GM21360 (cell line): ENCODE measurements around the gene EPHB3.

Source experiments
- ATAC-seq: cut with Tn5 transposase; IDR thresholded peaks from one replicate; pipeline ENCODE4 v1.9.1; 2021; ENCODE audit warnings: mild to moderate bottlenecking, moderate library complexity; ENCODE audit not compliant: unreplicated experiment

Gene EPHB3

GRCh38 chr3:184543256-184543655, 18.3 kb upstream of the EPHB3 start:
- no peak for ATAC-seq

- ATAC-seq, result peak; percentile 60
These were observed 17.6 kb upstream of the EPHB3 start for GRCh38 chr3:184543843-184544512.

DNA sequence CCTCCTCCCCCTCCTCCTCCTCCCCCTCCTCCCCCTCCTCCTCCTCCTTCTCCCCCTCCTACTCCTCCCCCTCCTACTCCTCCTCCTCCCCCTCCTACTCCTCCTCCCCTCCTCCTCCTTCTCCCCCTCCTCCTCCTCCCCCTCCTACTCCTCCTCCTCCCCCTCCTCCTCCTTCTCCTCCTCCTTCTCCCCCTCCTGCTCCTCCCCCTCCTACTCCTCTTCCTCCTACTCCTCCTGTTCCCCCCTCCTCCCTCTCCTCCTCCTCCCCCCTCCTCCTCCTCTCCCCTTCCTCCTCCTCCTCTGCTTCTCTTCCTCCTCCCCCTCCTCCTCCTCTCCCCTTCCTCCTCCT, 17.1 kb upstream of the EPHB3 start:
- no peak for ATAC-seq

- ATAC-seq, result no peak
These were observed 15.8 kb upstream of the EPHB3 start for GRCh38 chr3:184545769-184546168.

- ATAC-seq, result no peak
These were observed 15.3 kb upstream of the EPHB3 start for GRCh38 chr3:184546252-184546651.

GRCh38 chr3:184549796-184550577, 11.6 kb upstream of the EPHB3 start:
- no peak for ATAC-seq

DNA sequence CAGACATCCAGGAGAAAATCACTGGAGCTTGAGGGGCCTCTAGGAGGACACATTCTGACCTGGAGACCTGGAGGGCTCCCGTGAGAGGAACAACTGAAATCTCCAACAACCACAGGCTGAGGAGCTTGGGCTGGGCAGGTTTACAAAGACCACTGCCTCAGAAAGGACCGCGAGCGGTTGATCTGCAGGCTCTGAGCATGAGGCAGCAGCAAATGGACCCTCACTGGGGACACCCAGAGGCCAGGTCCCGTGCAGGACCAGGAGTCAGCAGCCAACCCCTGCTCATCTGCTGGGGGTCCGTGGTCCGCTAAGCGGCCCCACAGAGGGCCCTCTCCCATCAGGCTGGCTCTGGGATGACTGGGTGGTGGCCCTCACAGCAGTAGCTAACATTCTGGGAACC, 10.5 kb upstream of the EPHB3 start:
- no peak for ATAC-seq

- no peak for ATAC-seq
These were observed 9.8 kb upstream of the EPHB3 start for GRCh38 chr3:184551614-184552256.

DNA sequence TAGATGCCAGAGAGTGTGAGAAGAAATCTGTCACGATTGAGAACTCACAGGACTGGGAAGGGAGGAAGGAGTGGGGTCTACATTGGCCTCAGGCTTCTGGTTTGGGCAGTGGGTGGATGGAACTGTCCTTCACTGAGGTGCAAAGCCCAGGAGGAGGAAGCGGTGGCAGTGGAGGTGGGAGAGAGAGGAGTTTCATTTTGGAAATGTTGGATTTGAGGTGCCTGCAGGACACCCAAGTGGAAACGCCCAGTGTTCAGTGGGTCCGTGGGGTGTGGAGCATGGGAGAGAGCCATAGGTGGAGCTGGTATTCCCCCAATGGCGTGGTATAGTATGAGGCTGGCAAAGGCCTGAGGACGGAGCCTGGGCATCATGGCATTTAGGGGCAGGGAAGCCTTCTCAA, 9.3 kb upstream of the EPHB3 start:
- ATAC-seq, result no peak

- ATAC-seq, result no peak
These were observed 8.7 kb upstream of the EPHB3 start for GRCh38 chr3:184552863-184553262.

DNA sequence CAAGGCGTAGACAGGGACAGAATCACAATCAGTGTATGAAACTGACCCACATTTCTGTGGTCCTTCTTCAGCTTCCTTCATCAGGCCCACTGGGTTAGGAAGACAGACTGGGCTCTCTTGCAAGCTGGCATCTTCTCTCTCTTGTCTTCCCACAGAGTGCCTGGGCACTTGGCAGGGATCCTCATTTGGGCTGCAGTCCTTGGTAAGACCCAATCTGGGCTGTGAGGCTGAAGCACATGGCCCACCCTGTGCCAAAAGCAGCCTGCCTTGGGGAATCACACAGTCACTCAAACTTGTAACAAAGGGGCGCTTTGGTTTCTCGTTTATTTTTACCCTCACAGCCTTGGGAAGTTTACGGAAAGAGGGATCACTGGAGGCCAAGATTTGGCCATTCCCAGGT, 8.2 kb upstream of the EPHB3 start:
- ATAC-seq, result no peak

DNA sequence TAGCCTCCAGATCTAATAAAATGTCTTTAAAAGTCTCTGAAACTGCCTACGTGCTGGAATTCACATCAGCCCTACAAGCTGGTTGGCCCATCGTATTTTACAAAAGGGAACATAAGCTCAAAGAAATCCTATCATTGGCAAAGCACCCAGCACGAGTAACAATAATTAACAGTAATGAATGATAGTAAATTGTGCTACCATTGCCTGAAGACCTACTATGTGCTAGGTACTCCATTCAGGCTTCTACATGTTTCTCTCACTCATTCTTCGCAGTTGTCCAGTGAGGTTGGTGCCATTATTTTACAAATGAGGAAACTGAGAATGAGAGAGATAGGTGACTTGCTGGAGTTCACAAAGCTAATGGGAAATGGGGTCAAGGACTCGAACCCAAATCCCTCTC, 7.1 kb upstream of the EPHB3 start:
- no peak for ATAC-seq

GRCh38 chr3:184556582-184557347, 4.8 kb upstream of the EPHB3 start:
- no peak for ATAC-seq

DNA sequence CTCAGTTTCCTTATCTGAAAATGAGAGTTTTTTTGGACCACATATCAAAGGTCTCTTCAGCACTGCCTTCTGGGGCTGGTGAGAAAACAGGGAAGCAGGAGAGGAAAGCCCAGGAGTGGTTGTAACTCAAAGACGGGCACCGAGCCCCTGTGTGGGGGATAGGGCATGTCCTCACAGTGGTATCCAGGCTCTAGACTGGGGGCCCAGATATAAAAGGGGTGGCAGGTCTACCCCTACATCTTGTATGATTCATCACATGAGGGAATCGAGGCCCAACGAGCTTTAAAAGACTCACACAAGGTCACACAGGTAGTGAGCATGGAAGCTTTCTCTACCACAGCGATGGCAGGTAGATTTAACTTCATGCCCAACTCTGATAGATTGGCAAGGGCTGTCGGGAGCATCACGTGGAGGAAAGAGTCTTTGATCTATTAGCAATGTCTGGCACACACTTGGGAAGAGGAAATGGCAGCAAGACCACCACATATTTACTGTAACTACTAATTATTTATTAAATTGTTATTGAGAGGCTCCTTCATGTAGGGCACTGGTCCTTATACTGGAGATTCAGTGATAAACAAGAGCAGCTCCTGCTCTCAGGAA, 4.1 kb upstream of the EPHB3 start:
- no peak for ATAC-seq

DNA sequence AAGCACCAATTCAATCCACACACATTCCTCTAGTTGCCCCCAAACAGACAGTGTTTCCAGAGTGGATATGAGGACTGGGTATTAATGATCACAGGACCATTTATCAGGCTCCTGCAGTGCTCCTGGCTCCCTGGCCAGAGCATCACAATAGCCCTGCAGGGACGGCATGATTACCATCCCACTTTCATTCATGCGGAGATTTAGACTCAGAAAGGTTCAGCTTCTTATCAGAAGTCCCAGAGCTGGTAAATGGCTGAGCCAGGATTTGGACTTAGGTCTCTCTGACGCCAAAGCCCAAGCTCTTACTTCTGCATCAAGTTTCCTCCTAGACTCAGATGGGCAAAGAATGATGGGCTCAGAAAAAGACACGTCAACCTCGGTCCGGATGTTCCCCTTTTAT, 2.9 kb upstream of the EPHB3 start:
- ATAC-seq, result no peak

DNA sequence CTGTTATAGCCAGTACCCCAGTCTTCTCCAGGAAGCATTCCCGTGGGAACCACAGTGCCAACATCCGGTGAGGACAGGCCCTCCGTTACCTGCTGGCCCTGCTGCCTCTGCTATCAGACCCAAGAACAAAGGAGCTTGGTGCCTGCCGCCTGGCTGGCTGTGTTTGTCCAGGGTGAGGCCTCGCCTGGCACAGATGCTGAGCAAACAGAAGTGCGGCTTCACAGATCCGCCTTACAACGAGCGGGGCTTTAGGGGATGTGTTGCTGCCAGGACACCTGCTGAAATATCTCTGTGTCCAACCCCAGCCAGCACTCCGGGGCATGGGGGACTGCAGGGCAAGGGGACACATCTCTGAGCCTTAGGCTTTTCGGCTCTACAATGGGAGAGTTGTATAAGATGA, 2.2 kb upstream of the EPHB3 start:
- ATAC-seq, result no peak

DNA sequence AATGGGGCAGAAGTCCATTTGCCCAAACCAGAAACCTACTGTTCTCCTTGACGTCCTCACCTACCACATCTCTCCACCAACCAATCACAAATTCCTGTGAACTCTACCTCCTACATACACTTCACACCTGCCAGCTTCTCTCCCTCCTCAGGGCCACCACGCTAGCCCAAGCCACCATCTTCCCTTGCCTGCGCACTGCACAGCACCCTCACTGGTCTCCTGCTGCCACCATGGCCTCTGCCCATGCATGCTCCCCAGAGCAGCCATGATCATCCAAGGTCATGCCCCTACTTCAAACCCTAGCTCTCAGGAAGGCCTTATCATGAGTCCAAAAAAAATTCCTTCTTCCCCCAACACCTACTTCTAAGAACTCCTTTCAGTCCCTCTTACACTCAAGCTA, 1.1 kb upstream of the EPHB3 start:
- ATAC-seq, result no peak

GRCh38 chr3:184561913-184562877, 610 bp downstream of the EPHB3 start:
- no peak for ATAC-seq

GRCh38 chr3:184562878-184563560, 1.4 kb downstream of the EPHB3 start:
- no peak for ATAC-seq
